Measurements from ENCODE around the gene RNF13.
"Not testable (repeated sequence)": the region's sequence is repeated elsewhere in the genome, so short reads cannot be mapped to it uniquely, and the experiment has no call there.

The RNF13 gene

DNA sequence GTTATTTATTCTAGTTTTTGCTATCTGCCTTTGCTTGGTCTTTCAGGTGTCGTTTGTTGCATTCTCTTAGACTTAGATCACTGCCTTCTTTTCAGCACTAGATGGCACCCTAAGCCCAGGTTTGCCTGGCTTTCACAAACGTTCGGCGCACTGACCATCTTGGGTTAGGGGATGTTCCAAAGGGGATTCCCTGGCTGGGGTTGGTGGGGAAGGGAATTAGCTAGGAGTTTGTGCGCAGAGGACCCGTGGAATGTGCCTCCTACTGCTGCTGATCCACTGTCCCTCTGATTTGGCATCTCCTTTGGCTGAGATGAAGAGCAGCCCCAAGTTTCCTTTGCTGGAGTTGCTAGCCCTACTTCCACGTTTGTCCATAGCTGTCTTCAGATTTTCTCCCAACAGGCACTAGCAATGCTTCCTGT, 123.8 kb downstream of the RNF13 start:
- H3K27ac ChIP-seq, result no peak overlapping the region
- no peak for TF ChIP-seq ZFX (IDR thresholded peaks at IDR 0.05; ENCODE audit: borderline replicate concordance)
- peak; percentile 87 for TF ChIP-seq CTCF (IDR thresholded peaks at IDR 0.05)

GRCh38 chr3:149938392-149939055, 125.5 kb downstream of the RNF13 start:
- H3K27ac ChIP-seq, result not testable (repeated sequence)

DNA sequence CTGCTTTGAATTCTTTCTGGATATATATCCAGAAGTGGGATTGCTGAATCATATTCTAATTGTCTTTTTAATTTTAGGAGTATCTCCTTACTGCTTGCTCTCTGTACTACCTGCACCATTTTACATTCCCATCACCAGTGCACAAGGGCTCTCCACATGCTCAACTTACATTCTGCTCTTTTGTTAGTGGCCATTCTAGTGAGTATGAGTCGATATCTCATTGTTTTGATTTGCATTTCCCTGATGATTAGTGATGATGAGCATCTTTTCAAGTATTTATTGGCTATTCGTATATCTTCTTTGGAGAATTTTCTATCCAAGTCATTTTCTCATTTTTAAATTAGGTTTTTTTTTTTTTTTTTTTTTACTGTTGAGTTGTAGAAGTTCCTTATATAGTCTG, 128.2 kb downstream of the RNF13 start:
- TF ChIP-seq CTCF (IDR thresholded peaks at IDR 0.05), result no peak
- no peak for TF ChIP-seq ZFX (IDR thresholded peaks at IDR 0.05; ENCODE audit: borderline replicate concordance)
- H3K27ac ChIP-seq, result no peak overlapping the region

DNA sequence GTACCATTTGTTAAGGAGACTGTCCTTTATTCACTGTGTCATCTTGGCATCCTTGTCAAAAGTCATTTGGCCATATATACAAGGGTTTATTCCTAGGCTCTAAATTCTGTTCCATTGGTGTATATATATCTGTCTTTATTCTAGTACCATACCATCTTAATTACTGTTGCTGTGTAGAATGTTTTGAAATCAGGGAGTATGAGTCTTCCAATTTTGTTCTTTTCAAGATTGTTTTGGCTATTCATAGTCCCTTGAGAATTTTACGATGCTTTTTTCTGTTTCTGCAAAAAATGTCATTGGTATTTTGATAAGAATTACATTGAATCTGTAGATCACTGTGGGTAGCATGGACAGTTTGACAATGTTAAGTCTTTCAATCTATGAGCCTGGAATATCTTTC, 128.9 kb downstream of the RNF13 start:
- no peak overlapping the region for H3K27ac ChIP-seq
- TF ChIP-seq ZFX (IDR thresholded peaks at IDR 0.05; ENCODE audit: borderline replicate concordance) (no peak), CTCF (IDR thresholded peaks at IDR 0.05) (no peak)

- no peak overlapping the region for H3K27ac ChIP-seq
- TF ChIP-seq CTCF (IDR thresholded peaks at IDR 0.05) (no peak), ZFX (IDR thresholded peaks at IDR 0.05; ENCODE audit: borderline replicate concordance) (no peak)
These were observed 129.4 kb downstream of the RNF13 start for GRCh38 chr3:149942409-149942808.

GRCh38 chr3:149943966-149944365, 131.0 kb downstream of the RNF13 start:
- H3K27ac ChIP-seq, result not testable (repeated sequence)

DNA sequence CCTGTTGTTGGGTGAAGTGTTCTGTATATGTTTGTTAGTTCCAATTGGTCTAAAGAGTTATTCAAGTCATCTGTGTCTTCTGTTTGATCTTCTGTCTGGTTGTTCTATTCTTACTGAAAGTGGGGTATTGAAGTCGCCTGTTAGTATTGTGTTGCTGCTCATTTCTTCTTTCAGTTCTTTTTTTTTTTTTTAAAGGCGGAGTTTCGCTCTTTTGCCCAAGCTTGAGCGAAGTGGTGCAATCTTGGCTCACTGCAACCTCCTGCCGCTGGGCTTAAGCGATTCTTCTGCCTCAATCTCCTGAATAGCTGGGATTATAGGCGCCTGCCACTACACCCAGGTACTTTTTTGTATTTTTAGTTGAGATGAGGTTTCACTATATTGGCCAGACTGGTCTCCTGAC, 134.2 kb downstream of the RNF13 start:
- H3K27ac ChIP-seq, result no peak overlapping the region
- TF ChIP-seq ZFX (IDR thresholded peaks at IDR 0.05; ENCODE audit: borderline replicate concordance), result no peak
- no peak for TF ChIP-seq CTCF (IDR thresholded peaks at IDR 0.05)

- no peak overlapping the region for H3K27ac ChIP-seq
- TF ChIP-seq ZFX (IDR thresholded peaks at IDR 0.05; ENCODE audit: borderline replicate concordance), result no peak
- TF ChIP-seq CTCF (IDR thresholded peaks at IDR 0.05), result no peak
These were observed 136.2 kb downstream of the RNF13 start for GRCh38 chr3:149949181-149949580.
